Stimulated activated naive CD8-positive, alpha-beta T cell treated with anti-CD3 and anti-CD28 coated beads, Interleukin-15, Interleukin-2, amounts not matched to agents 100 ng/mL and 50 ng/mL, for 24 hours (primary cell): ENCODE results near the gene ASIC2.

ENCODE experiments used
- H3K27ac Mint-ChIP-seq: one replicate; pipeline ENCODE4 v1.8.0; 2021; ENCODE audit warnings: mild to moderate bottlenecking, mixed read lengths
- H3K27me3 Mint-ChIP-seq: one replicate; pipeline ENCODE4 v1.8.0; 2021; ENCODE audit warnings: mixed read lengths
- H3K36me3 Mint-ChIP-seq: one replicate; pipeline ENCODE4 v1.8.0; 2021; ENCODE audit warnings: low read depth, mixed read lengths
- H3K4me1 Mint-ChIP-seq: one replicate; pipeline ENCODE4 v1.8.0; 2021; ENCODE audit warnings: low read depth, mixed read lengths
- H3K4me3 Mint-ChIP-seq: one replicate; pipeline ENCODE4 v1.8.0; 2021; ENCODE audit warnings: mild to moderate bottlenecking, mixed read lengths
- H3K9me3 Mint-ChIP-seq: one replicate; pipeline ENCODE4 v1.8.0; 2021; ENCODE audit warnings: mixed read lengths

ASIC2 gene

GRCh38 chr17:33120103-33120502 lies 173.0 kb downstream of the ASIC2 start:
- Mint-ChIP-seq H3K27ac (no peak overlapping the region), H3K27me3 (peaks cover 8% of the 10 kb centered on the region), H3K9me3 (no peaks in the 10 kb centered on the region)

GRCh38 chr17:33118391-33119075 lies 174.6 kb downstream of the ASIC2 start:
- no peaks in the 10 kb centered on the region for H3K9me3 Mint-ChIP-seq
- no peak overlapping the region for H3K4me3 Mint-ChIP-seq
- H3K27me3 Mint-ChIP-seq = peaks cover 8% of the 10 kb centered on the region
- H3K27ac Mint-ChIP-seq = no peak overlapping the region
- no peaks in the 10 kb centered on the region for H3K4me1 Mint-ChIP-seq
- no peaks in the 10 kb centered on the region for H3K36me3 Mint-ChIP-seq

More at GRCh38 chr17:33120103-33120502, 173.0 kb downstream of the ASIC2 start:
- H3K36me3 Mint-ChIP-seq = no peaks in the 10 kb centered on the region
- no peaks in the 10 kb centered on the region for H3K4me1 Mint-ChIP-seq
- no peak overlapping the region for H3K4me3 Mint-ChIP-seq

GRCh38 chr17:33116021-33116551 lies 177.0 kb downstream of the ASIC2 start:
- Mint-ChIP-seq H3K4me3 (no peak overlapping the region), H3K9me3 (no peaks in the 10 kb centered on the region), H3K27me3 (peaks cover 10% of the 10 kb centered on the region), H3K36me3 (no peaks in the 10 kb centered on the region), H3K4me1 (no peaks in the 10 kb centered on the region), H3K27ac (no peak overlapping the region)

- H3K4me1 Mint-ChIP-seq = no peaks in the 10 kb centered on the region
- no peaks in the 10 kb centered on the region for H3K9me3 Mint-ChIP-seq
- peaks cover 10% of the 10 kb centered on the region for H3K27me3 Mint-ChIP-seq
- H3K4me3 Mint-ChIP-seq = no peak overlapping the region
- H3K27ac Mint-ChIP-seq = no peak overlapping the region
- no peaks in the 10 kb centered on the region for H3K36me3 Mint-ChIP-seq
Measured at GRCh38 chr17:33115366-33115765, 177.7 kb downstream of the ASIC2 start.

GRCh38 chr17:33113991-33114370 lies 179.1 kb downstream of the ASIC2 start:
- H3K36me3 Mint-ChIP-seq = no peaks in the 10 kb centered on the region
- H3K9me3 Mint-ChIP-seq = no peaks in the 10 kb centered on the region
- H3K4me3 Mint-ChIP-seq = no peak overlapping the region
- no peaks in the 10 kb centered on the region for H3K4me1 Mint-ChIP-seq
- H3K27me3 Mint-ChIP-seq = peaks cover 10% of the 10 kb centered on the region
- no peak overlapping the region for H3K27ac Mint-ChIP-seq

- no peaks in the 10 kb centered on the region for H3K36me3 Mint-ChIP-seq
Measured at GRCh38 chr17:33113276-33113990, 179.7 kb downstream of the ASIC2 start.

GRCh38 chr17:33112763-33113162 lies 180.3 kb downstream of the ASIC2 start:
- Mint-ChIP-seq H3K27ac (no peak overlapping the region), H3K36me3 (no peaks in the 10 kb centered on the region), H3K4me1 (no peaks in the 10 kb centered on the region), H3K4me3 (no peak overlapping the region), H3K27me3 (peaks cover 10% of the 10 kb centered on the region), H3K9me3 (no peaks in the 10 kb centered on the region)

More at GRCh38 chr17:33113276-33113990, 179.7 kb downstream of the ASIC2 start:
- Mint-ChIP-seq H3K4me3 (no peak overlapping the region), H3K4me1 (no peaks in the 10 kb centered on the region), H3K27ac (no peak overlapping the region), H3K9me3 (no peaks in the 10 kb centered on the region), H3K27me3 (peaks cover 10% of the 10 kb centered on the region)

- no peak overlapping the region for H3K4me3 Mint-ChIP-seq
- no peaks in the 10 kb centered on the region for H3K36me3 Mint-ChIP-seq
Measured at GRCh38 chr17:33109336-33110072, 183.6 kb downstream of the ASIC2 start.

GRCh38 chr17:33106525-33107165 lies 186.4 kb downstream of the ASIC2 start:
- no peaks in the 10 kb centered on the region for H3K4me1 Mint-ChIP-seq
- no peaks in the 10 kb centered on the region for H3K9me3 Mint-ChIP-seq
- no peaks in the 10 kb centered on the region for H3K36me3 Mint-ChIP-seq
- H3K27ac Mint-ChIP-seq = no peak overlapping the region
- no peak overlapping the region for H3K4me3 Mint-ChIP-seq
- peaks cover 4% of the 10 kb centered on the region for H3K27me3 Mint-ChIP-seq

More at GRCh38 chr17:33109336-33110072, 183.6 kb downstream of the ASIC2 start:
- peaks cover 10% of the 10 kb centered on the region for H3K27me3 Mint-ChIP-seq
- H3K27ac Mint-ChIP-seq = no peak overlapping the region
- H3K4me1 Mint-ChIP-seq = no peaks in the 10 kb centered on the region
- H3K9me3 Mint-ChIP-seq = no peaks in the 10 kb centered on the region

- no peak overlapping the region for H3K4me3 Mint-ChIP-seq
- peaks cover 4% of the 10 kb centered on the region for H3K27me3 Mint-ChIP-seq
- H3K36me3 Mint-ChIP-seq = no peaks in the 10 kb centered on the region
- no peaks in the 10 kb centered on the region for H3K9me3 Mint-ChIP-seq
- H3K27ac Mint-ChIP-seq = no peak overlapping the region
- no peaks in the 10 kb centered on the region for H3K4me1 Mint-ChIP-seq
Measured at GRCh38 chr17:33105911-33106310, 187.2 kb downstream of the ASIC2 start.

GRCh38 chr17:33099906-33100305 lies 193.2 kb downstream of the ASIC2 start:
- no peaks in the 10 kb centered on the region for H3K4me1 Mint-ChIP-seq
- H3K36me3 Mint-ChIP-seq = no peaks in the 10 kb centered on the region
- no peak overlapping the region for H3K27ac Mint-ChIP-seq
- no peaks in the 10 kb centered on the region for H3K9me3 Mint-ChIP-seq
- peaks cover 3% of the 10 kb centered on the region for H3K27me3 Mint-ChIP-seq
- no peak overlapping the region for H3K4me3 Mint-ChIP-seq

GRCh38 chr17:33099252-33099651 lies 193.8 kb downstream of the ASIC2 start:
- Mint-ChIP-seq H3K27ac (no peak overlapping the region), H3K36me3 (no peaks in the 10 kb centered on the region), H3K9me3 (no peaks in the 10 kb centered on the region), H3K4me3 (no peak overlapping the region), H3K27me3 (peaks cover 3% of the 10 kb centered on the region), H3K4me1 (no peaks in the 10 kb centered on the region)

- Mint-ChIP-seq H3K4me1 (no peaks in the 10 kb centered on the region), H3K4me3 (no peak overlapping the region), H3K36me3 (no peaks in the 10 kb centered on the region), H3K27me3 (peaks cover 8% of the 10 kb centered on the region), H3K27ac (no peak overlapping the region), H3K9me3 (no peaks in the 10 kb centered on the region)
Measured at GRCh38 chr17:33097411-33097810, 195.7 kb downstream of the ASIC2 start.

GRCh38 chr17:33096161-33096560 lies 196.9 kb downstream of the ASIC2 start:
- Mint-ChIP-seq H3K27ac (no peak overlapping the region), H3K9me3 (no peaks in the 10 kb centered on the region), H3K27me3 (peaks cover 12% of the 10 kb centered on the region), H3K4me3 (no peak overlapping the region), H3K4me1 (no peaks in the 10 kb centered on the region), H3K36me3 (no peaks in the 10 kb centered on the region)
